ENCODE data around the gene ZNF681.

- no peak for TF ChIP-seq RAD21 (IDR thresholded peaks at IDR 0.05; ENCODE audit: low read depth)
- no peak for TF ChIP-seq ZBTB7A (IDR thresholded peaks at IDR 0.05; ENCODE audit: low read depth)
- no peak for TF ChIP-seq TCF12 (IDR thresholded peaks at IDR 0.05; ENCODE audit: low read depth)
- TF ChIP-seq MAX (IDR thresholded peaks at IDR 0.05): no peak
- no peak for TF ChIP-seq FOXM1 (IDR thresholded peaks at IDR 0.05; ENCODE audit: borderline replicate concordance, low read depth)
- TF ChIP-seq REST (IDR thresholded peaks at IDR 0.05; ENCODE audit: low read depth): no peak
- no peak for TF ChIP-seq TEAD4 (IDR thresholded peaks at IDR 0.05)
- no peak for TF ChIP-seq CEBPB (IDR thresholded peaks at IDR 0.05)
Observed at GRCh38 chr19:23795462-23795861, 36.8 kb upstream of the ZNF681 start.
